SK-N-SH (cell line): Measurements from ENCODE around the gene P2RY14. TPM values are rescaled to one million over a fixed set of nuclear protein-coding genes. Genes with fewer than 3 reads are reported as not detected.

Experiments used
- CTCF ChIA-PET: fragments of 300-600, 350-600 bp; formaldehyde crosslinking; extraction: SDS; loops from one replicate; lab custom pipeline; 2021; lab: Yijun Ruan, JAX
- POLR2A ChIA-PET: fragments of 350-600 bp; sonication (Branson Sonifier 250); formaldehyde crosslinking; extraction: SDS; loops from one replicate; lab custom pipeline; 2020; ENCODE audit warnings: antibody characterized with exemption, inconsistent platforms; lab: Yijun Ruan, JAX
- DNase-seq: peaks from one replicate; pipeline ENCODE4 v3.0.0; 2012
- H2AFZ ChIP-seq: fragments of 200-600 bp; sonication (generic); 2 replicates; pipeline ENCODE4 v1.8.1; 2016; ENCODE audit warnings: antibody characterized with exemption, mild to moderate bottlenecking, low read depth
- H3F3A ChIP-seq: fragments of 200-600 bp; sonication (generic); replicated peaks from 2 replicates; pipeline ENCODE3; 2016; ENCODE audit warnings: antibody characterized with exemption, mild to moderate bottlenecking; ENCODE audit not compliant: insufficient read depth
- H3K27ac ChIP-seq, 2 experiments: fragments of 200-500 bp in 1 of 2; fragments of 200-600 bp in 1 of 2; sonication (Bioruptor generic) in 1 of 2; sonication (generic), shearing (Covaris generic) in 1 of 2; 2 replicates each; pipeline versions ENCODE4 v1.5.1 to v1.6.1; 2014 to 2016; ENCODE audit warnings: low read depth in 2 of 2, inconsistent platforms in 1 of 2, low read length in 1 of 2, mild to moderate bottlenecking in 1 of 2, mixed read lengths in 1 of 2
- H3K27me3 ChIP-seq: fragments of 200-600 bp; sonication (generic), shearing (Covaris generic); 2 replicates; pipeline ENCODE4 v1.6.1; 2016; ENCODE audit warnings: mixed run types; ENCODE audit not compliant: insufficient read depth
- H3K36me3 ChIP-seq, 2 experiments: fragments of 200-500 bp in 1 of 2; fragments of 200-600 bp in 1 of 2; sonication (Bioruptor generic) in 1 of 2; sonication (generic) in 1 of 2; replicated peaks in 1 of 2; 2 replicates each; pipeline versions ENCODE3 to v1.5.1; 2014 to 2016; ENCODE audit warnings: low read length in 1 of 2, mild to moderate bottlenecking in 1 of 2; ENCODE audit not compliant: insufficient read depth in 2 of 2, control insufficient read depth in 1 of 2
- H3K4me1 ChIP-seq, 2 experiments: fragments of 200-500 bp in 1 of 2; fragments of 200-600 bp in 1 of 2; sonication (Bioruptor generic) in 1 of 2; sonication (generic), shearing (Covaris generic) in 1 of 2; 2 replicates each; pipeline versions ENCODE4 v1.5.1 to v1.6.1; 2014 to 2016; ENCODE audit warnings: low read depth in 1 of 2, low read length in 1 of 2, mixed run types in 1 of 2; ENCODE audit not compliant: insufficient read depth in 2 of 2, control insufficient read depth in 1 of 2
- H3K4me2 ChIP-seq: fragments of 200-600 bp; sonication (generic), shearing (Covaris generic); 2 replicates; pipeline ENCODE4 v1.6.1; 2017; ENCODE audit warnings: mixed run types
- H3K4me3 ChIP-seq, 2 experiments: fragments of 200-500 bp in 1 of 2; fragments of 200-600 bp in 1 of 2; sonication (Bioruptor generic) in 1 of 2; sonication (generic), shearing (Covaris generic) in 1 of 2; 2 replicates each; pipeline versions ENCODE4 v1.5.1 to v1.8.1; 2014 to 2016; ENCODE audit warnings: low read depth in 2 of 2, inconsistent platforms in 1 of 2, low read length in 1 of 2, mild to moderate bottlenecking in 1 of 2, mixed read lengths in 1 of 2, moderate library complexity in 1 of 2
- H3K79me2 ChIP-seq: fragments of 200-600 bp; sonication (generic); 2 replicates; pipeline ENCODE4 v1.8.1; 2017; ENCODE audit warnings: mild to moderate bottlenecking; ENCODE audit not compliant: insufficient read depth
- H3K9ac ChIP-seq: fragments of 200-600 bp; sonication (generic); 2 replicates; pipeline ENCODE4 v1.6.1; 2017; ENCODE audit warnings: mixed run types
- H3K9me2 ChIP-seq: fragments of 200-600 bp; sonication (generic); 2 replicates; pipeline ENCODE4 v1.6.1; 2017; ENCODE audit warnings: mixed run types
- H3K9me3 ChIP-seq: fragments of 200-600 bp; sonication (generic); 2 replicates; pipeline ENCODE4 v1.6.1; 2017; ENCODE audit warnings: mixed run types, mild to moderate bottlenecking, moderate library complexity
- H4K20me1 ChIP-seq: fragments of 200-600 bp; sonication (generic); 2 replicates; pipeline ENCODE4 v1.6.1; 2017; ENCODE audit warnings: mild to moderate bottlenecking, mixed run types; ENCODE audit not compliant: insufficient read depth
- CHD2 ChIP-seq: fragments of 150-350 bp; IDR thresholded peaks from 2 replicates; pipeline ENCODE4 v1.6.1; 2018; ENCODE audit warnings: low read length; ENCODE audit not compliant: partially characterized antibody
- ELF1 ChIP-seq: IDR thresholded peaks from 2 replicates; pipeline ENCODE4 v1.4.0; 2012
- EP300 ChIP-seq, 2 experiments: IDR thresholded peaks; 2 replicates each; pipeline versions ENCODE4 v1.4.0 to v1.6.1; 2012; ENCODE audit warnings: borderline replicate concordance in 1 of 2, low read depth in 1 of 2, low read length in 1 of 2
- EZH2phosphoT487 ChIP-seq: fragments of 200-600 bp; sonication (generic); IDR thresholded peaks from 2 replicates; pipeline ENCODE4 v1.6.1; 2017; ENCODE audit warnings: low read depth, mixed run types, mild to moderate bottlenecking, antibody characterized with exemption, moderate library complexity, borderline replicate concordance
- GATA2 ChIP-seq: sonication (generic); formaldehyde crosslinking; IDR thresholded peaks from 2 replicates; pipeline ENCODE4 v1.5.0; 2020; ENCODE audit warnings: mild to moderate bottlenecking, missing genetic modification reagents
- MAX ChIP-seq: IDR thresholded peaks from 2 replicates; pipeline ENCODE4 v1.4.0; 2012; ENCODE audit warnings: low read depth
- NFIC ChIP-seq: IDR thresholded peaks from 2 replicates; pipeline ENCODE4 v1.4.0; 2012; ENCODE audit warnings: borderline replicate concordance
- POLR2AphosphoS5 ChIP-seq: IDR thresholded peaks from 2 replicates; pipeline ENCODE4 v1.6.1; 2012; ENCODE audit warnings: low read depth, low read length
- RAD21 ChIP-seq: IDR thresholded peaks from 2 replicates; pipeline ENCODE4 v1.6.1; 2012; ENCODE audit warnings: mild to moderate bottlenecking, low read length
- RCOR1 ChIP-seq: fragments of 150-350 bp; IDR thresholded peaks from 2 replicates; pipeline ENCODE4 v1.6.1; 2017; ENCODE audit warnings: antibody characterized with exemption, low read length
- REST ChIP-seq: IDR thresholded peaks from 2 replicates; pipeline ENCODE4 v1.6.1; 2012; ENCODE audit warnings: mild to moderate bottlenecking, low read depth, low read length, moderate library complexity
- RFX5 ChIP-seq: IDR thresholded peaks from 2 replicates; pipeline ENCODE4 v1.6.1; 2012; ENCODE audit warnings: mild to moderate bottlenecking, improper control_type of control experiment, low read length
- TAF1 ChIP-seq: IDR thresholded peaks from 2 replicates; pipeline ENCODE4 v1.6.1; 2012; ENCODE audit warnings: low read depth, mild to moderate bottlenecking, low read length, moderate library complexity, borderline replicate concordance
- USF1 ChIP-seq: IDR thresholded peaks from 2 replicates; pipeline ENCODE4 v1.4.0; 2012; ENCODE audit warnings: low read depth, borderline replicate concordance
- YY1 ChIP-seq: IDR thresholded peaks from 2 replicates; pipeline ENCODE4 v1.4.0; 2012; ENCODE audit warnings: low read depth, mild to moderate bottlenecking
- ZBTB33 ChIP-seq: IDR thresholded peaks from 2 replicates; pipeline ENCODE4 v1.4.0; 2012; ENCODE audit warnings: low read depth, borderline replicate concordance
- WGBS: methylation state at CpG from one replicate; pipeline ENCODE4 v1.1.6; 2017; ENCODE audit warnings: low lambda C conversion rate; 5-methylcytosine and 5-hydroxymethylcytosine counted together
- polyA plus RNA-seq, 3 experiments: library from polyadenylated mRNA; depleted of rRNA; stranded (reverse); fragments of >200 nt; gene quantifications; 2 replicates each; pipeline ENCODE4 v1.2.3, GENCODE V29; 2012

Gene P2RY14
- polyA plus RNA-seq, 1 of the 3 experiments (the other 2 are of a cell fraction) = not detected

GRCh38 chr3:151314137-151314536 lies 35.8 kb upstream of the P2RY14 start:
- DNase-seq = no peak
- Histone ChIP-seq H4K20me1 (no peaks in the 10 kb centered on the region), H3K79me2 (no peaks in the 10 kb centered on the region), H3K36me3 (no peaks in the 10 kb centered on the region), H3K27me3 (no peaks in the 10 kb centered on the region), H3K4me3 (no peak overlapping the region), H2AFZ (no peak overlapping the region), H3F3A (no peaks in the 10 kb centered on the region), H3K9me3 (no peaks in the 10 kb centered on the region; the same call in 1 of the 2 replicates), H3K4me2 (no peak overlapping the region), H3K27ac (no peak overlapping the region)
- WGBS = 67% methylated on average over 2 of the region's 2 CpGs
- TF ChIP-seq RCOR1 (no peak), TAF1 (no peak), USF1 (no peak), RAD21 (no peak), GATA2 (no peak), YY1 (no peak), ELF1 (no peak), EZH2phosphoT487 (no peak), REST (no peak), CHD2 (no peak), RFX5 (no peak), POLR2AphosphoS5 (no peak), EP300 (IDR thresholded peaks at IDR 0.05; ENCODE audit: borderline replicate concordance in 1 of 2, low read depth in 1 of 2, low read length in 1 of 2) (no peak), ZBTB33 (no peak), NFIC (no peak), MAX (no peak)
- TF ChIP-seq, all 33 proteins: peak for 0
- H3K9me2 ChIP-seq = no peaks in the 10 kb centered on the region
- ChIA-PET CTCF (interaction anchor here (0.7 kb wide), 1 partner anchor 14 kb away, joined by 3 read pairs; no protein-coding TSS in a partner anchor), POLR2A (no interaction called here)
- no peak overlapping the region for H3K9ac ChIP-seq
- peaks cover 0 to 9% of the 10 kb centered on the region in 2 experiments; a peak in 2 of 4 replicates for H3K4me1 ChIP-seq
